ENCODE results near the gene SIGMAR1.
A peak's percentile ranks its signal among the peaks of the same experiment; 100 is the strongest.

SIGMAR1 gene

GRCh38 chr9:34684816-34685215, 47.2 kb upstream of the SIGMAR1 start:
- TF ChIP-seq CSDC2 (CRISPR knock-in tag; IDR thresholded peaks at IDR 0.05) (no peak), ZNF565 (CRISPR knock-in tag; conservative IDR thresholded peaks at IDR 0.05; ENCODE audit: low read depth) (no peak), BACH2 (CRISPR knock-in tag; IDR thresholded peaks at IDR 0.05; ENCODE audit: borderline replicate concordance) (no peak), RARB (CRISPR knock-in tag; IDR thresholded peaks at IDR 0.05) (no peak), ZFP3 (CRISPR knock-in tag; IDR thresholded peaks at IDR 0.05) (no peak)
- ATAC-seq, result no peak

- TF ChIP-seq GLIS3 (CRISPR knock-in tag; IDR thresholded peaks at IDR 0.05) (no peak), CSRNP3 (CRISPR knock-in tag; IDR thresholded peaks at IDR 0.05) (no peak), ZNF8 (CRISPR knock-in tag; IDR thresholded peaks at IDR 0.05) (no peak), SNAI2 (CRISPR knock-in tag; IDR thresholded peaks at IDR 0.05) (no peak)
- no peak for ATAC-seq
These were observed 46.6 kb upstream of the SIGMAR1 start for GRCh38 chr9:34684145-34684544.

- ATAC-seq, result no peak
- TF ChIP-seq ZFP3 (CRISPR knock-in tag; IDR thresholded peaks at IDR 0.05), result no peak
- no peak for TF ChIP-seq TOX (CRISPR knock-in tag; IDR thresholded peaks at IDR 0.05; ENCODE audit: borderline replicate concordance)
- no peak for TF ChIP-seq SNAI2 (CRISPR knock-in tag; IDR thresholded peaks at IDR 0.05)
- TF ChIP-seq ZC3H10 (CRISPR knock-in tag; IDR thresholded peaks at IDR 0.05), result no peak
- no peak for TF ChIP-seq TCF4 (CRISPR knock-in tag; IDR thresholded peaks at IDR 0.05; ENCODE audit: borderline replicate concordance)
- no peak for TF ChIP-seq ZFP30 (CRISPR knock-in tag; IDR thresholded peaks at IDR 0.05)
- TF ChIP-seq ARNTL (CRISPR knock-in tag; IDR thresholded peaks at IDR 0.05; ENCODE audit: borderline replicate concordance, low read depth), result no peak
- no peak for TF ChIP-seq CSRNP3 (CRISPR knock-in tag; IDR thresholded peaks at IDR 0.05)
- no peak for TF ChIP-seq CSDC2 (CRISPR knock-in tag; IDR thresholded peaks at IDR 0.05)
- no peak for TF ChIP-seq ZNF565 (CRISPR knock-in tag; conservative IDR thresholded peaks at IDR 0.05; ENCODE audit: low read depth)
- no peak for TF ChIP-seq PPARA (CRISPR knock-in tag; IDR thresholded peaks at IDR 0.05; ENCODE audit: borderline replicate concordance)
These were observed 38.3 kb upstream of the SIGMAR1 start for GRCh38 chr9:34675869-34676268.

- peak; percentile 98 for ATAC-seq
These were observed 37.6 kb upstream of the SIGMAR1 start for GRCh38 chr9:34675048-34675714.

GRCh38 chr9:34674440-34674839, 36.9 kb upstream of the SIGMAR1 start:
- no peak for ATAC-seq
- TF ChIP-seq ZC3H10 (CRISPR knock-in tag; IDR thresholded peaks at IDR 0.05), result no peak
- TF ChIP-seq TSHZ2 (CRISPR knock-in tag; IDR thresholded peaks at IDR 0.05), result no peak
- TF ChIP-seq ISL1 (CRISPR knock-in tag; IDR thresholded peaks at IDR 0.05), result no peak
- TF ChIP-seq OSR1 (CRISPR knock-in tag; IDR thresholded peaks at IDR 0.05), result no peak
- TF ChIP-seq TCF4 (CRISPR knock-in tag; IDR thresholded peaks at IDR 0.05; ENCODE audit: borderline replicate concordance), result no peak
- TF ChIP-seq ZNF70 (CRISPR knock-in tag; IDR thresholded peaks at IDR 0.05), result no peak
- no peak for TF ChIP-seq TOX (CRISPR knock-in tag; IDR thresholded peaks at IDR 0.05; ENCODE audit: borderline replicate concordance)
- TF ChIP-seq BACH2 (CRISPR knock-in tag; IDR thresholded peaks at IDR 0.05; ENCODE audit: borderline replicate concordance), result no peak
- TF ChIP-seq PATZ1 (CRISPR knock-in tag; IDR thresholded peaks at IDR 0.05; ENCODE audit: borderline replicate concordance), result no peak
- TF ChIP-seq ZNF565 (CRISPR knock-in tag; conservative IDR thresholded peaks at IDR 0.05; ENCODE audit: low read depth), result no peak
- TF ChIP-seq SNAI2 (CRISPR knock-in tag; IDR thresholded peaks at IDR 0.05), result no peak
- no peak for TF ChIP-seq ZFP30 (CRISPR knock-in tag; IDR thresholded peaks at IDR 0.05)
- TF ChIP-seq CSDC2 (CRISPR knock-in tag; IDR thresholded peaks at IDR 0.05), result no peak
- TF ChIP-seq CSRNP3 (CRISPR knock-in tag; IDR thresholded peaks at IDR 0.05), result no peak
- TF ChIP-seq GLIS3 (CRISPR knock-in tag; IDR thresholded peaks at IDR 0.05), result no peak
- no peak for TF ChIP-seq POU6F1 (CRISPR knock-in tag; IDR thresholded peaks at IDR 0.05; ENCODE audit: borderline replicate concordance, low read depth)

More at GRCh38 chr9:34675048-34675714, 37.6 kb upstream of the SIGMAR1 start:
- TF ChIP-seq ESRRG (CRISPR knock-in tag; IDR thresholded peaks at IDR 0.05), result no peak
- no peak for TF ChIP-seq TCF4 (CRISPR knock-in tag; IDR thresholded peaks at IDR 0.05; ENCODE audit: borderline replicate concordance)
- TF ChIP-seq CSDC2 (CRISPR knock-in tag; IDR thresholded peaks at IDR 0.05), result no peak
- no peak for TF ChIP-seq ZFP3 (CRISPR knock-in tag; IDR thresholded peaks at IDR 0.05)
- TF ChIP-seq TOX (CRISPR knock-in tag; IDR thresholded peaks at IDR 0.05; ENCODE audit: borderline replicate concordance), result no peak
- TF ChIP-seq ZNF565 (CRISPR knock-in tag; conservative IDR thresholded peaks at IDR 0.05; ENCODE audit: low read depth), result no peak
- no peak for TF ChIP-seq ISL1 (CRISPR knock-in tag; IDR thresholded peaks at IDR 0.05)
- no peak for TF ChIP-seq ZC3H10 (CRISPR knock-in tag; IDR thresholded peaks at IDR 0.05)
